GM12892 (cell line): ENCODE data around the gene MIER3.
A peak's percentile ranks its signal among the peaks of the same experiment; 100 is the strongest.

ENCODE experiments used
- POLR2A ChIP-seq: IDR thresholded peaks from 2 replicates; pipeline ENCODE4 v1.6.1; 2011; ENCODE audit warnings: low read depth, low read length, control low read depth
- POLR2AphosphoS5 ChIP-seq: IDR thresholded peaks from 2 replicates; pipeline ENCODE4 v1.6.1; 2011; ENCODE audit warnings: low read depth, low read length, control low read depth

- TF ChIP-seq POLR2AphosphoS5 (peak; percentile 93), POLR2A (peak; percentile 98)
Observed at GRCh38 chr5:56909294-56910209, 42.4 kb downstream of the MIER3 start, which contains the start of gene SETD9.
